ENCODE results near the gene DYNLT1. TPM values are rescaled to one million over a fixed set of nuclear protein-coding genes. Genes with fewer than 3 reads are reported as not detected.
"Not testable (repeated sequence)": the region's sequence is repeated elsewhere in the genome, so short reads cannot be mapped to it uniquely, and the experiment has no call there.

Gene DYNLT1
- total RNA-seq, 1 donor from 2014 or later, result 129 TPM

DNA sequence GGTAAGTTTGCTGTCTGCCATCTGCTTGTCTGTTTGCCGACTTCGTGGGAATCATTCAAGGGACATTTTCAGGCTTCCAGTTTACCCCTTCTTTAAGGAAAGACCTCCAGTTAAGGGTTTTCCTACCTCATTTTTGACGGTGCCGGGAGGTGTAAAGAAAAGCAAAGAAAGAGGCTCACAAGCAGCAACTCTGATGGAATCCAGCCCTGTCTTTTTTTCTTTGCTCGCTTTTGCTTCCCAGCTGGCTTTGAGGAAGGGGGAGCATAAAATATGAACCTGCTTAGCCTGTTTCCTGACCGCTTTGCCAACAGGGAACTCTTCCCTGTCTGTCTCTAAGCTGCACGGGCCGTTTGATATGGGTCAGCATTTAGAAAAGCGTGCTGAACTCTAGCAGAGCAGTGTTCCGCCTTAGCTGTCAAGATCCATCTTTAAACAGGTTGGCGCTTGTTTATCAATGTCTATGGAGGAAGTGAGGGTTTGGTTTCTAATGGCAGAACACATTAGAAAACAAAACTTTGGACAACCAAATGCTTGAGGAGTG is 19.2 kb upstream of the DYNLT1 start:
- DNase-seq (ENCODE audit: low read depth, low spot score), result no peak

GRCh38 chr6:158662954-158663624 is 18.5 kb upstream of the DYNLT1 start:
- DNase-seq (ENCODE audit: low read depth, low spot score), result no peak

- DNase-seq (ENCODE audit: low read depth, low spot score), result no peak
Measured at GRCh38 chr6:158662607-158662953, 18.0 kb upstream of the DYNLT1 start.

DNA sequence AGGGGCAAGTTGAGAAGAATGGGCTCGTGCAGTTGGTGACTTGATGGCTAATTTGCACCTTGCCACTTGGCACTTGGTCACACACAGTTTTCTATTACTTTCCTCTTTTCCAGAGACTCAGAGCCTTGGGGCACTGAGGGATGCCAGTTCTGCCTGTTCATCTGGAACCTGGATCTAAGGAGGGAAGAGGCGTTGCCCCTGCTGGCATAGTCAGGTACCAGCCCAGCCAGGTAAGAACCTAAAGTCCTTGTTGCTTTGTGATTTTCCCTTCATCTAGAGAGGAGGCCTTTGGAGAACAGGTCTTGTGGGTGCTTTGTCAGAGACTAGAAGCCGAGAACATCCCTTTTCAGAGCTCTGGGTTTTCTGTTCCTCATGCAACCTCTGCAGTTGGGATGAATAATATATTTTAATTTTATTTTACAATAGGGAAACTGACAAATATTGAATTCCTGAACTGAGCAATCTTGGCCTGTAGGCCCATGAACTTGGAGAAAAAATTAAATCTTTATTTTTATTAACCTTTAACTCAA is 16.7 kb upstream of the DYNLT1 start:
- no peak for DNase-seq (ENCODE audit: low read depth, low spot score)

- DNase-seq (ENCODE audit: low read depth, low spot score), result no peak
Measured at GRCh38 chr6:158660333-158660754, 15.8 kb upstream of the DYNLT1 start.

- not testable (repeated sequence) for DNase-seq (ENCODE audit: low read depth, low spot score)
Measured at GRCh38 chr6:158656986-158657385, 12.4 kb upstream of the DYNLT1 start.

DNA sequence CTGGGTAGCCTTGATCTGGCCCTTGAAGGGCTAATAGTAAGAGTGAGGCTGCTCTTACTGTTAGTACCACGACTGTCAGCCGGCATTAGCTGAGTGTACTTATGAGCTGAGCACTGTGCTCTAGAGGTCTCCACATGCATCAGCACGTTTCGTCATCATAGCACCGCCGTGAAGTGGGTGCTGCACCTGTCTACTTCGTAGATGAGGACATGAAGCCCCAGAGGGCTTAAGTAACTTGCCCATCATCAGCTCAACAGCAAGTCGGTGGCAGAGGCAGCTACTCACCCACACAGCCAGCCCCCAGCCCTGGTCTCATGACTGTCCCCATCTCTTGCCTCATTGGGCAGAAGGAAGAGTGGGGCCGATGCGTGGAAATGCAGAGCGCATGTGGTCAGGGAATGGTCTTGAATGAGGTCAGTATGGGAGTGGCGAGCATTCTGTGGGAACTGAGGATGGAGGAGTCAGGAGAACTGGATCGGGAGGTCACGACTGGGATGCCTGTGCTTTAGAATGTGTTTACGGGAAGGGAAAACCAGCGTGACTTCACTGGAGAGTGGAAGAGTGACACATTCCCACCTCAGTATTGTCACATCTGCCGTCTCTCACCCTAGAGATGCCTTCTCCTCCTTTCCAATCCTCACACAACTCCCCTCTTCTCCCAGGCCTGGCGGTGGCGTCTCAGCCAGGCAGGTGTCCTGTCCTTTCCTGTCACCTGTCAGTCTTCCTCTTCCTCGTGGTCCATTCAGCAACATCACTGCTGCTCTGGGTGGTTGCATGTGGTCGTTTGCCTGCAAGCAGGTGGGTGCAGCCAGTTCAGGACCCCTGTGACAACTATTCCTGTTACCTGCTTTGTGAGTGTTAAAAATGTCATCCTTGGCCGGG is 11.3 kb upstream of the DYNLT1 start:
- DNase-seq (ENCODE audit: low read depth, low spot score), result no peak

DNA sequence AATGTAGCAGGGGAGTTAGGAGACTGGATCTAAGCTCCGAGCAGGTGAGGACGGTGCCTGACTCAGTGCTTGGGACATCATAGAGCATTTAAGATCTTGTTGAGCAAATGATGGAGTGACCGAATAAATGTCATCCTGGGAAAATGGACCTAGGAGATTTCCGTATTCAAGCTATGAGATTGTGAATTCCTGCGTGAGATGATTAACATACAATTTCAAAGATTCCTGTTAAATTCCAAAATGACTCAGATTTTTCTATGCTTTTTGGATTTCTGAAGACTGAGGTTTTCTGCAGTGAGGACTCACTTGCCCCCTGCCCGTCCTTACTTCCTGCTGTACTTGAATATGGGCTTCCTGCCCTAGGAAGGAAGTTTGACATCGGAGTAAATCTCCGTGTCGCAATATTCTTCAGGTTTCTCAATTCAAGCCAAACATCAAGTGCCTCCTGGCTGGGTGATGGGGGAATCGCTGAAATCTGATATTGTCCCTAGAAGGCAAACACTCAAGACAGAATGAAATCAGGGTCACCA is 10.5 kb upstream of the DYNLT1 start:
- no peak for DNase-seq (ENCODE audit: low read depth, low spot score)

DNA sequence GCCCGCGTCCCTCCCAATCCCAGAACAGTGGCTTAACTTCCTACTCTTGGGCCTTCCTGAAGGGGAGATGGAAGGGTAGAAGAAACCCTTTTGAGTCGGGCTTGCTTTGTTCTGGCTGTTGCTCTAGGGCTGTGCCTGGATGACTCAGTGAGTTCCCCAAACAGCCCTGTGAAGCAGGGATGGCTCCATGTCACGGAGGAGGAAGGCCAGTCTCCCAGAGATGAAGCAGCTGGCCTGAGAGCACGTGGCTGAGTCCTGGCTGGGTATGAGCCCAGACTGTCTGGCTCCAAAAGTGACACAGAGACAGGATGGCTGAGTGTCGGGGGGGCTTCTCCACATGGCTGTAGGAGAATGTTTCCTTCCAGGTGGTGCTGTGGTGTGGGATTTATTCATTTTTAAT is 10.0 kb upstream of the DYNLT1 start:
- no peak for DNase-seq (ENCODE audit: low read depth, low spot score)

- DNase-seq (ENCODE audit: low read depth, low spot score), result no peak
Measured at GRCh38 chr6:158653577-158654354, 9.2 kb upstream of the DYNLT1 start.

- not testable (repeated sequence) for DNase-seq (ENCODE audit: low read depth, low spot score)
Measured at GRCh38 chr6:158651981-158652737, 7.6 kb upstream of the DYNLT1 start.

- no peak for DNase-seq (ENCODE audit: low read depth, low spot score)
Measured at GRCh38 chr6:158649289-158650143, 5.0 kb upstream of the DYNLT1 start, which contains the start of gene SYTL3. TSS of gene SYTL3 (plus strand) at chr6:158650054. CDS start at chr6:158663269, 13,215 bp downstream.

DNA sequence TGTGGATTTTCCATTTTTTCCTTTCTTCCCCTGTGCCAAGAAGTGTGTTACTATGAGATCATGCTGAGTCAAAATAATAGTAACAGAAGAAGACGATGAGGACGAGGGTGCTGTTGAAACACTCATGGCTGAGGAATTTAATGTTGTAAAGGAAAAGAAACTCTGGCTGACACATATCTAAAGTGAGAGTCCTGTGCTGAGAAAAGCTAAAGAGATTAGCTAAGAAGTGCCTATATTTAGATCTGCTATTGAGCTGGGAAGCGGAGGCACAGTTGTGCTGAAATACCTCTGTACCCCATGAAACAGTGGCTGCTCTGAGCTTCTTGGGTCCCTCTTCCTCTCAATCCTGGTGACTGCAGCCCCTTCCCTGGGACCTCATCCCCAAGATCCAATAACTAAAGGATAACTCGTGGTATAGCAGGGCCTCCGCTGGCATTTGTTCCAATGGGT is 4.2 kb upstream of the DYNLT1 start:
- DNase-seq (ENCODE audit: low read depth, low spot score), result no peak

GRCh38 chr6:158647501-158647900 is 3.0 kb upstream of the DYNLT1 start:
- no peak for DNase-seq (ENCODE audit: low read depth, low spot score)

DNA sequence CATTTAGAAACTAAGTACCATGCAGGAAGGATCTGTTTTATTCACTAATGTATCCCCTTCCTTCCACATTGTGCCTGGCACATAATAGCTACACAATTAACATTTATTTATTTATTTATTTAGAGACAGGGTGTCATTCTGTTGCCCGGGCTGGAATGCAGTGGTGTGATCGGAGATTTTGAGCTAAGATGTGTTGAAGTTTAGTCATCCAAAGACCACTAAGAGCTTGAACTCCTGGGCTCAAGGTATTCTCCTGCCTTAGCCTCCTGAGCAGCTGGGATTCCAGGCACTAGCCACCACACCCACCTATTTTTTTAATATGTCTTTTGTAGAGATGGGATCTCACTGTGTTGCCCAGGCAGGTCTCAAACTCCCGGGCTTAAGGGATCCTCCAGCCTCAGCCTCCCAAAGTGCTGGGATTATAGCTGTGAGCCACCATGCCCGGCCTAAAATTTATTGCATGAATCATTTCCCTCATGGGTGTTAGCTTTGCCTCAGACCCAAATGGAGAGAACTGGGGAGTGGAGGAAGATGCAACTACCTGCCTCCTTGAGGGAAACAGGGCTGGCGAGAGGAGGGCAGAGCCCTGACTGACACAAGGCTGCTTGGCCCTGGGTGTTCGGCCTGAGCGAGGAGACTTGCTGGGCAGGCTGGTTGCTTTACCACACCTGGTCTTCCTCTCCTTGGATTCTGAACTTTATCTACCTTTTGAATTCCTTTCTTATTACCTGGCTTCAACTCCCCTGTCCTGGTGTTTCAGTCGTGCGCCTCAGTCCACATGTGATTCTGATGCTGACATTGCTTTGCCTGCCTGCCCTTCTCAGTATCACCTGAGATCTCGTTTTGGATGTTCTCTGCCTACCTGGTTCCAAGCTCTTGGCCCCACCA is 1.7 kb upstream of the DYNLT1 start:
- no peak for DNase-seq (ENCODE audit: low read depth, low spot score)

DNA sequence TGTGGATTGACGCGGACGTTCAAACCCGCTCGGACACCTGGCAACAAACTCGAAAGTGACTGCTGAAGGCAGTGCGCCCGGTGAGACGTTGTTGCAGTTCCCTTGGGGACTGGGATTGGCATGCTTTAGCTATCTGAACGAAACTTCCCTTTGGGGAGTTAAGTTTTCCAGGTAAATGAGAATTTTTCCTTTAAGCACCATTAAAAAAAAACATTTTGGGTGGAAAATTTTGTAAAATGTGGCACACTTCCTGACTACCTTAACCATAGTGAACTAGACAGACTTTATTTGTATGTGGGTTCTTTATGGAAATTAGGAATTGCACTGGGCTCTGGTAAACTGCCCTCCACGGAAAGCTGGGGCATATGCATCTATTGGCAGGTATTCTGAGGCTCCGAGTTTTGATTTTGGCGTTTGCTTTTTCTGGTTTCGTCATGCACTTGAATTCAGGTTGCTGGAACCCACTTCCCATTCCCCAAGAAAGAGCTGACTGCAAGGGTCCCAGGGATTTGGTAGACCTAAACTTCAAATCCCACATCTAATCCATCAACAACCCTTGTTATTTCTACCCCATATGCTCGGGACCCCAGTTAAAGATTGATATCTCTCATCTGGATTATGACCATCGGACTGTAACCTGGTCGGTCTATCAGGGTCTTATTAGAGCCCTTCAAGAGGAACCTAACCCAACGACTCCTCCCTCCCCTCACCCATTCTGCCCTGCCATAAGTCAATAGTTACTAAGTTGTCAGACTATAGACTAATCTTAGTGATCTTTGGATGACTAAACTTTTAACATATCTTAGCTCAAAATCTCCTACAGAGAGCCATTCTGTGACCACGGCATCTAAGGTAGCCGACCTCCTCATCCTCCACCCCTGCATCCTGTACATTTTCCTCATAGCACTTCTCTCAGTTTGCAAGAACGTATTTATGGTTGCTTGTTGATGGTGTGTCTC is 800 bp upstream of the DYNLT1 start:
- DNase-seq (ENCODE audit: low read depth, low spot score), result no peak

DNA sequence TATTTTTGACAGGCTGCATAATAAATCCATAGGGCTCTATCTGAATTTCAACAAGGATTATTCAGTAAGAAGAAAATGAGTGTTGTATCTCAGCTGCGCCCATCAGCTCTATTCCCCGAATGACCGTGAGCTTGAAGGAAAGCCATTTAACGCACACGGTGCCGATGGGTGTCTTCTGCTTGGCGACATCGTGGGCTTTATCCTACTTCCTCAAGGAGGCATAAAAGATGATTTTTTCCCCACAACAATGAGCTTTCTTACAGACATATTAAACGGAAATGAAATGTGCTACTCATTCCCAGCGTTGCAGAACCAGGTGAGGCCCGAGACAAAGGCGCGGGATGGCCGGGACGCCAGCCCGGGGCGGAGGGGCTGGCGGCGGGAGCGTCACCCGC is 710 bp downstream of the DYNLT1 start:
- no peak for DNase-seq (ENCODE audit: low read depth, low spot score)
